HepG2 (cell line): ENCODE measurements around the gene TIRAP. TPM values are rescaled to one million over a fixed set of nuclear protein-coding genes. Genes with fewer than 3 reads are reported as not detected.

Experiments used
- HNF4A ChIP-seq: sonication (generic); formaldehyde crosslinking; IDR thresholded peaks from 2 replicates; pipeline ENCODE4 v1.4.0; 2020; ENCODE audit warnings: missing genetic modification reagents
- HNF4G ChIP-seq, 2 experiments: sonication (generic) in 1 of 2; formaldehyde crosslinking in 1 of 2; IDR thresholded peaks; 2 replicates each; pipeline versions ENCODE4 v1.4.0 to v1.6.1; 2011 to 2020; ENCODE audit warnings: borderline replicate concordance in 2 of 2, low read depth in 2 of 2, mild to moderate bottlenecking in 2 of 2, low read length in 1 of 2, missing genetic modification reagents in 1 of 2, moderate library complexity in 1 of 2
- SP140L ChIP-seq: sonication (generic); formaldehyde crosslinking; IDR thresholded peaks from 2 replicates; pipeline ENCODE4 v1.4.0; 2020; ENCODE audit warnings: missing genetic modification reagents, borderline replicate concordance
- ZBTB38 ChIP-seq: sonication (generic); formaldehyde crosslinking; IDR thresholded peaks from 2 replicates; pipeline ENCODE4 v1.5.1; 2020; ENCODE audit warnings: mild to moderate bottlenecking, missing genetic modification reagents
- ZNF251 ChIP-seq: sonication (generic); formaldehyde crosslinking; IDR thresholded peaks from 2 replicates; pipeline ENCODE4 v1.9.0; 2021; ENCODE audit warnings: mild to moderate bottlenecking, missing genetic modification reagents
- polyA plus RNA-seq, 8 experiments: library from polyadenylated mRNA; depleted of rRNA in 3 of 8; stranded (reverse) in 7 of 8; unstranded in 1 of 8; fragments of >200 nt; fragmentation: Illumina TruSeq in 4 of 8; extraction: Trizol in 4 of 8; gene quantifications; 2 replicates each; pipeline versions ENCODE4 v1.2.1 to v1.2.3, GENCODE V29; 2011 to 2016; ENCODE audit warnings: low read depth in 4 of 8, missing spikeins in 1 of 8, mixed read lengths in 1 of 8; ENCODE audit not compliant: insufficient read depth in 1 of 8
- total RNA-seq, 5 experiments: library from RNA; depleted of rRNA; stranded (reverse); fragments of >200 nt; fragmentation: Illumina TruSeq; extraction: Trizol; gene quantifications; 2 replicates each; pipeline ENCODE4 v1.2.3, GENCODE V29; 2016; ENCODE audit warnings: low read depth in 1 of 5
- TF ChIP-seq, protein P1 (sequence below): sonication (generic); formaldehyde crosslinking; IDR thresholded peaks from 2 replicates; pipeline ENCODE4 v1.4.0; 2020; ENCODE audit warnings: missing genetic modification reagents, mild to moderate bottlenecking, borderline replicate concordance
- TF ChIP-seq, protein P2 (sequence below): sonication (generic); formaldehyde crosslinking; IDR thresholded peaks from 2 replicates; pipeline ENCODE4 v1.5.1; 2020; ENCODE audit warnings: mild to moderate bottlenecking, moderate library complexity, missing genetic modification reagents
- TF ChIP-seq, protein P3 (sequence below): sonication (generic); formaldehyde crosslinking; conservative IDR thresholded peaks from 2 replicates; pipeline ENCODE4 v1.4.0; 2020; ENCODE audit warnings: mild to moderate bottlenecking, missing genetic modification reagents, moderate library complexity

TIRAP gene
- total and polyA plus RNA-seq, 2 of the 13 experiments (the other 11 are each of a cell fraction or from before 2014, with no cell fraction given): 5.4 to 5.7 TPM

DNA sequence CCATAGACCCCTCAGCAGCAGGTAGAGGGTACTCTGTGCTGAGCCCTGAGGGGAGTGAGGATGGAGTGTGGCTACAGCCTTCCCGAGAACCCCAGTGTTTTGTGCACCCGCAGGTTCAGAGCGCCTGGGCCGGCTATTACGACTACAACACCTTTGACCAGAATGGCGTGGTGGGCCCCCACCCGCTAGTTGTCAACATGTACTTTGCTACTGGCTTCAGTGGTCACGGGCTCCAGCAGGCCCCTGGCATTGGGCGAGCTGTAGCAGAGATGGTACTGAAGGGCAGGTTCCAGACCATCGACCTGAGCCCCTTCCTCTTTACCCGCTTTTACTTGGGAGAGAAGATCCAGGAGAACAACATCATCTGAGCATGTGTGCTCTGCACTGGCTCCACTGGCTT is 5.6 kb upstream of the TIRAP start (continued):
- TF ChIP-seq, protein P1, sequence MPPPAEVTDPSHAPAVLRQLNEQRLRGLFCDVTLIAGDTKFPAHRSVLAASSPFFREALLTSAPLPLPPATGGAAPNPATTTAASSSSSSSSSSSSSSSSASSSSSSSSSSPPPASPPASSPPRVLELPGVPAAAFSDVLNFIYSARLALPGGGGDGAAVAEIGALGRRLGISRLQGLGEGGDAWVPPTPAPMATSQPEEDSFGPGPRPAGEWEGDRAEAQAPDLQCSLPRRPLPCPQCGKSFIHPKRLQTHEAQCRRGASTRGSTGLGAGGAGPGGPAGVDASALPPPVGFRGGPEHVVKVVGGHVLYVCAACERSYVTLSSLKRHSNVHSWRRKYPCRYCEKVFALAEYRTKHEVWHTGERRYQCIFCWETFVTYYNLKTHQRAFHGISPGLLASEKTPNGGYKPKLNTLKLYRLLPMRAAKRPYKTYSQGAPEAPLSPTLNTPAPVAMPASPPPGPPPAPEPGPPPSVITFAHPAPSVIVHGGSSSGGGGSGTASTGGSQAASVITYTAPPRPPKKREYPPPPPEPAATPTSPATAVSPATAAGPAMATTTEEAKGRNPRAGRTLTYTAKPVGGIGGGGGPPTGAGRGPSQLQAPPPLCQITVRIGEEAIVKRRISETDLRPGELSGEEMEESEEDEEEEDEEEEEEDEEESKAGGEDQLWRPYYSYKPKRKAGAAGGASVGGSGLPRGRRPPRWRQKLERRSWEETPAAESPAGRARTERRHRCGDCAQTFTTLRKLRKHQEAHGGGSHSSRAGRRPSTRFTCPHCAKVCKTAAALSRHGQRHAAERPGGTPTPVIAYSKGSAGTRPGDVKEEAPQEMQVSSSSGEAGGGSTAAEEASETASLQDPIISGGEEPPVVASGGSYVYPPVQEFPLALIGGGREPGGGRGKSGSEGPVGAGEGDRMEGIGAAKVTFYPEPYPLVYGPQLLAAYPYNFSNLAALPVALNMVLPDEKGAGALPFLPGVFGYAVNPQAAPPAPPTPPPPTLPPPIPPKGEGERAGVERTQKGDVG: peak; percentile 50; the same call in 1 of the 2 replicates
- TF ChIP-seq ZBTB38 (CRISPR knock-in tag): peak; percentile 99
- peak; percentile 44; the same call in 1 of the 2 replicates for TF ChIP-seq HNF4G (IDR thresholded peaks at IDR 0.05; ENCODE audit: borderline replicate concordance, low read depth, low read length)
- TF ChIP-seq HNF4G (CRISPR knock-in tag; IDR thresholded peaks at IDR 0.05; ENCODE audit: borderline replicate concordance, low read depth): no peak
- TF ChIP-seq HNF4A (CRISPR knock-in tag): peak; percentile 54
- no peak for TF ChIP-seq ZNF251 (CRISPR knock-in tag)
- TF ChIP-seq, protein P2, sequence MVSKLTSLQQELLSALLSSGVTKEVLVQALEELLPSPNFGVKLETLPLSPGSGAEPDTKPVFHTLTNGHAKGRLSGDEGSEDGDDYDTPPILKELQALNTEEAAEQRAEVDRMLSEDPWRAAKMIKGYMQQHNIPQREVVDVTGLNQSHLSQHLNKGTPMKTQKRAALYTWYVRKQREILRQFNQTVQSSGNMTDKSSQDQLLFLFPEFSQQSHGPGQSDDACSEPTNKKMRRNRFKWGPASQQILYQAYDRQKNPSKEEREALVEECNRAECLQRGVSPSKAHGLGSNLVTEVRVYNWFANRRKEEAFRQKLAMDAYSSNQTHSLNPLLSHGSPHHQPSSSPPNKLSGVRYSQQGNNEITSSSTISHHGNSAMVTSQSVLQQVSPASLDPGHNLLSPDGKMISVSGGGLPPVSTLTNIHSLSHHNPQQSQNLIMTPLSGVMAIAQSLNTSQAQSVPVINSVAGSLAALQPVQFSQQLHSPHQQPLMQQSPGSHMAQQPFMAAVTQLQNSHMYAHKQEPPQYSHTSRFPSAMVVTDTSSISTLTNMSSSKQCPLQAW: 0 out of 2 replicates have a peak, but pooled peaks have one; percentile 29
- TF ChIP-seq SP140L: no peak
- TF ChIP-seq, protein P3, sequence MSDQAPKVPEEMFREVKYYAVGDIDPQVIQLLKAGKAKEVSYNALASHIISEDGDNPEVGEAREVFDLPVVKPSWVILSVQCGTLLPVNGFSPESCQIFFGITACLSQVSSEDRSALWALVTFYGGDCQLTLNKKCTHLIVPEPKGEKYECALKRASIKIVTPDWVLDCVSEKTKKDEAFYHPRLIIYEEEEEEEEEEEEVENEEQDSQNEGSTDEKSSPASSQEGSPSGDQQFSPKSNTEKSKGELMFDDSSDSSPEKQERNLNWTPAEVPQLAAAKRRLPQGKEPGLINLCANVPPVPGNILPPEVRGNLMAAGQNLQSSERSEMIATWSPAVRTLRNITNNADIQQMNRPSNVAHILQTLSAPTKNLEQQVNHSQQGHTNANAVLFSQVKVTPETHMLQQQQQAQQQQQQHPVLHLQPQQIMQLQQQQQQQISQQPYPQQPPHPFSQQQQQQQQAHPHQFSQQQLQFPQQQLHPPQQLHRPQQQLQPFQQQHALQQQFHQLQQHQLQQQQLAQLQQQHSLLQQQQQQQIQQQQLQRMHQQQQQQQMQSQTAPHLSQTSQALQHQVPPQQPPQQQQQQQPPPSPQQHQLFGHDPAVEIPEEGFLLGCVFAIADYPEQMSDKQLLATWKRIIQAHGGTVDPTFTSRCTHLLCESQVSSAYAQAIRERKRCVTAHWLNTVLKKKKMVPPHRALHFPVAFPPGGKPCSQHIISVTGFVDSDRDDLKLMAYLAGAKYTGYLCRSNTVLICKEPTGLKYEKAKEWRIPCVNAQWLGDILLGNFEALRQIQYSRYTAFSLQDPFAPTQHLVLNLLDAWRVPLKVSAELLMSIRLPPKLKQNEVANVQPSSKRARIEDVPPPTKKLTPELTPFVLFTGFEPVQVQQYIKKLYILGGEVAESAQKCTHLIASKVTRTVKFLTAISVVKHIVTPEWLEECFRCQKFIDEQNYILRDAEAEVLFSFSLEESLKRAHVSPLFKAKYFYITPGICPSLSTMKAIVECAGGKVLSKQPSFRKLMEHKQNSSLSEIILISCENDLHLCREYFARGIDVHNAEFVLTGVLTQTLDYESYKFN (CRISPR knock-in tag): 0 out of 2 replicates have a peak, but pooled peaks have one; percentile 24
- TF ChIP-seq, all 625 proteins: peak for 13
